Smooth muscle cell (in vitro differentiated cells): ENCODE measurements around the gene ELANE. TPM values are rescaled to one million over a fixed set of nuclear protein-coding genes. Genes with fewer than 3 reads are reported as not detected.

Experiments used
- DNase-seq: peaks from one replicate; lab custom pipeline; 2025; ENCODE audit not compliant: unreplicated experiment; lab: John Stamatoyannopoulos, UW
- H2AFZ ChIP-seq: fragments of 200-600 bp; sonication (generic); 2 replicates; pipeline ENCODE4 v1.6.0; 2016; ENCODE audit warnings: antibody characterized with exemption, low read depth, mild to moderate bottlenecking
- H3F3A ChIP-seq: fragments of 200-600 bp; sonication (generic); 2 replicates; pipeline ENCODE4 v1.6.0; 2017; ENCODE audit warnings: antibody characterized with exemption, low read depth
- H3K27ac ChIP-seq: fragments of 200-600 bp; sonication (generic); 2 replicates; pipeline ENCODE4 v1.5.1; 2016; ENCODE audit warnings: low read depth, mild to moderate bottlenecking
- H3K27me3 ChIP-seq: fragments of 200-600 bp; sonication (generic); 2 replicates; pipeline ENCODE4 v1.6.1; 2016; ENCODE audit warnings: low read depth, mild to moderate bottlenecking
- H3K36me3 ChIP-seq: fragments of 200-600 bp; sonication (generic); 2 replicates; pipeline ENCODE4 v1.5.1; 2016; ENCODE audit warnings: low read depth
- H3K4me1 ChIP-seq: fragments of 200-600 bp; sonication (generic); 2 replicates; pipeline ENCODE4 v1.5.1; 2016; ENCODE audit warnings: low read depth
- H3K4me2 ChIP-seq: fragments of 200-600 bp; sonication (generic); 2 replicates; pipeline ENCODE4 v1.6.0; 2016; ENCODE audit warnings: mild to moderate bottlenecking
- H3K4me3 ChIP-seq: fragments of 200-600 bp; sonication (generic); 2 replicates; pipeline ENCODE4 v1.5.1; 2016; ENCODE audit warnings: mild to moderate bottlenecking
- H3K79me2 ChIP-seq: fragments of 200-600 bp; sonication (generic); 2 replicates; pipeline ENCODE4 v1.6.0; 2016; ENCODE audit warnings: low read depth, mild to moderate bottlenecking
- H3K9ac ChIP-seq: fragments of 200-600 bp; sonication (generic); 2 replicates; pipeline ENCODE4 v1.6.0; 2016; ENCODE audit warnings: low read depth
- H3K9me3 ChIP-seq: fragments of 200-600 bp; sonication (generic); replicated peaks from 2 replicates; pipeline ENCODE4 v1.5.1; 2016; ENCODE audit warnings: low read depth
- H4K20me1 ChIP-seq: fragments of 200-600 bp; sonication (generic); 2 replicates; pipeline ENCODE4 v1.6.0; 2016; ENCODE audit warnings: low read depth
- CTCF ChIP-seq: fragments of 200-600 bp; sonication (generic); IDR thresholded peaks from 2 replicates; pipeline ENCODE4 v1.5.1; 2017; ENCODE audit warnings: borderline replicate concordance, mild to moderate bottlenecking, antibody characterized with exemption; ENCODE audit not compliant: insufficient read depth, poor library complexity, severe bottlenecking
- whole genome bisulfite sequencing: methylation state at CpG from one replicate; pipeline ENCODE4 v1.1.7; 2016; ENCODE audit warnings: low lambda C conversion rate; 5-methylcytosine and 5-hydroxymethylcytosine counted together
- polyA plus RNA-seq: library from polyadenylated mRNA; unstranded; fragments of >200 nt; fragmentation: Nextera tagmentation; extraction: Ambion mirVana; gene quantifications from 2 replicates; pipeline ENCODE4 v1.2.1, GENCODE V29; 2016
- total RNA-seq: library from RNA; depleted of rRNA; stranded (reverse); fragments of >200 nt; gene quantifications from 2 replicates; pipeline ENCODE4 v1.2.3, GENCODE V29; 2014

ELANE gene
- total and polyA plus RNA-seq, 2 experiments from 2014 or later = not detected

GRCh38 chr19:881385-882071 is 29.4 kb downstream of the ELANE start:
- no peak for TF ChIP-seq CTCF
- DNase-seq = no peak
- Histone ChIP-seq H2AFZ (no peak overlapping the region), H3K4me1 (no peaks in the 10 kb centered on the region), H4K20me1 (peaks cover 60% of the 10 kb centered on the region), H3K27ac (no peak overlapping the region), H3K4me2 (no peak overlapping the region), H3K79me2 (no peaks in the 10 kb centered on the region), H3F3A (no peaks in the 10 kb centered on the region), H3K27me3 (no peaks in the 10 kb centered on the region), H3K9me3 (no peaks in the 10 kb centered on the region), H3K36me3 (no peaks in the 10 kb centered on the region), H3K4me3 (no peak overlapping the region), H3K9ac (no peak overlapping the region)
- WGBS = 98% methylated on average over 32 of the region's 34 CpGs

- Histone ChIP-seq H3K4me3 (no peak overlapping the region), H2AFZ (no peak overlapping the region), H3K27me3 (no peaks in the 10 kb centered on the region), H3K36me3 (no peaks in the 10 kb centered on the region), H3K9ac (no peak overlapping the region), H4K20me1 (peaks cover 72% of the 10 kb centered on the region), H3K9me3 (no peaks in the 10 kb centered on the region), H3F3A (no peaks in the 10 kb centered on the region), H3K4me2 (no peak overlapping the region), H3K4me1 (no peaks in the 10 kb centered on the region), H3K27ac (no peak overlapping the region), H3K79me2 (no peaks in the 10 kb centered on the region)
- WGBS = 97% methylated on average over 22 of the region's 30 CpGs
- DNase-seq = no peak
- TF ChIP-seq CTCF = no peak
These were observed 30.9 kb downstream of the ELANE start for GRCh38 chr19:882871-883497.

GRCh38 chr19:883661-884211 is 31.6 kb downstream of the ELANE start:
- no peak overlapping the region for H3K27ac ChIP-seq
- no peaks in the 10 kb centered on the region for H3K79me2 ChIP-seq
- no peaks in the 10 kb centered on the region for H3K36me3 ChIP-seq
- H4K20me1 ChIP-seq = peaks cover 75% of the 10 kb centered on the region
- no peak overlapping the region for H2AFZ ChIP-seq
- 59% methylated on average over 15 of the region's 22 CpGs for WGBS
- no peak for DNase-seq
- no peak overlapping the region for H3K4me2 ChIP-seq
- no peaks in the 10 kb centered on the region for H3F3A ChIP-seq
- H3K4me1 ChIP-seq = no peaks in the 10 kb centered on the region
- no peaks in the 10 kb centered on the region for H3K9me3 ChIP-seq
- no peak overlapping the region for H3K4me3 ChIP-seq
- H3K27me3 ChIP-seq = no peaks in the 10 kb centered on the region
- peak; percentile 12 for TF ChIP-seq CTCF
- H3K9ac ChIP-seq = no peak overlapping the region
